Esophagus squamous epithelium (tissue), 4 donors: ENCODE measurements around the gene SPAAR.

ENCODE experiments used
- POLR2A ChIP-seq, 4 donors: fragments of 450-650 bp; IDR thresholded peaks; one replicate each; pipeline ENCODE4 v1.6.1; 2017; ENCODE audit warnings: antibody characterized with exemption in 4 of 4, mild to moderate bottlenecking in 4 of 4, moderate library complexity in 3 of 4
- TF ChIP-seq, protein P1 (sequence below), 6 experiments: fragments of 450-650 bp in 4 of 6; fragments of 200-600 bp in 2 of 6; sonication (generic) in 2 of 6; IDR thresholded peaks; one replicate each; pipeline ENCODE4 v1.5.1; 2016 to 2019; ENCODE audit warnings: antibody characterized with exemption in 6 of 6, mild to moderate bottlenecking in 4 of 6, moderate library complexity in 4 of 6

DNA sequence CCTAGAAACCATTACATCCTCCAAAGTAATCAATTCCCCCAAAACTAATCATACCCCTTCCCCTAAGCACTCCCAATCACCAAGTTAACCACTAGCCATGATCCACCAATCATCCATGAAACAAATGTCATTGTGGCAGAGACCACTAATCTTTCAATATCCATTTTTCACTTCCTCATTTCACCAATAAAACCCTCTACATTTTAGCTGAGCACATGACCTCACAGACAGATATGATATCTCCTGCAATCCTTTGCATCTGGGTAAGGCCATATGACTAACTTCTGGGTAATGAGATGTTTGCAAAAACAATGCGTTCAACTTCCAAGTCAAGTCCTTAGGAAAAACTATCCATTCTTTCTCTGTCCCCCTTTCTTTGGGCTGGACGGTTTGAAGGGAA is 27.9 kb downstream of the SPAAR start:
- TF ChIP-seq, protein P1, sequence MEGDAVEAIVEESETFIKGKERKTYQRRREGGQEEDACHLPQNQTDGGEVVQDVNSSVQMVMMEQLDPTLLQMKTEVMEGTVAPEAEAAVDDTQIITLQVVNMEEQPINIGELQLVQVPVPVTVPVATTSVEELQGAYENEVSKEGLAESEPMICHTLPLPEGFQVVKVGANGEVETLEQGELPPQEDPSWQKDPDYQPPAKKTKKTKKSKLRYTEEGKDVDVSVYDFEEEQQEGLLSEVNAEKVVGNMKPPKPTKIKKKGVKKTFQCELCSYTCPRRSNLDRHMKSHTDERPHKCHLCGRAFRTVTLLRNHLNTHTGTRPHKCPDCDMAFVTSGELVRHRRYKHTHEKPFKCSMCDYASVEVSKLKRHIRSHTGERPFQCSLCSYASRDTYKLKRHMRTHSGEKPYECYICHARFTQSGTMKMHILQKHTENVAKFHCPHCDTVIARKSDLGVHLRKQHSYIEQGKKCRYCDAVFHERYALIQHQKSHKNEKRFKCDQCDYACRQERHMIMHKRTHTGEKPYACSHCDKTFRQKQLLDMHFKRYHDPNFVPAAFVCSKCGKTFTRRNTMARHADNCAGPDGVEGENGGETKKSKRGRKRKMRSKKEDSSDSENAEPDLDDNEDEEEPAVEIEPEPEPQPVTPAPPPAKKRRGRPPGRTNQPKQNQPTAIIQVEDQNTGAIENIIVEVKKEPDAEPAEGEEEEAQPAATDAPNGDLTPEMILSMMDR (IDR thresholded peaks at IDR 0.05) = no peak
- TF ChIP-seq POLR2A (IDR thresholded peaks at IDR 0.05) = no peak
